SK-N-DZ (cell line): ENCODE measurements around the gene RNF115.
"Not testable (repeated sequence)": the region's sequence is repeated elsewhere in the genome, so short reads cannot be mapped to it uniquely, and the experiment has no call there.

Experiments
- DNase-seq: peaks from one replicate; pipeline ENCODE4 v3.0.0-alpha.2; 2015; ENCODE audit warnings: low spot score

The RNF115 gene

DNA sequence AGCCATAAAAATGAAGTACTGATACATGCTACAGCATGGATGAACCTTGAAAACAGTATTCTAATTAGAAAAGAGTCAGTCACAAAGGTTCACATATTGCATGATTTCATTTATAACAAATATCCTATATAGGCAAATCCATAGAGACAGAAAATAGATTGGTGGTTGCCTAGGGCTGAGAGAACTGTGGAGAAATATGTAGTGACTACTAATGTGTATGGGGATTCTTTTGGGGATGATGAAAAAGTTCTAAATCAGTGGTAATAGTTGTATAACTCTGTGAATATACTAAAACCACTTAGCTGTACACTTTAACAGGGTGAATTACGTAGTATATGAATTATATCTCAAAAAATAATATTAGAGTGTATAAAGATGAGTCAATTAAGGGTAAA is 45.8 kb downstream of the RNF115 start:
- DNase-seq = no peak

DNA sequence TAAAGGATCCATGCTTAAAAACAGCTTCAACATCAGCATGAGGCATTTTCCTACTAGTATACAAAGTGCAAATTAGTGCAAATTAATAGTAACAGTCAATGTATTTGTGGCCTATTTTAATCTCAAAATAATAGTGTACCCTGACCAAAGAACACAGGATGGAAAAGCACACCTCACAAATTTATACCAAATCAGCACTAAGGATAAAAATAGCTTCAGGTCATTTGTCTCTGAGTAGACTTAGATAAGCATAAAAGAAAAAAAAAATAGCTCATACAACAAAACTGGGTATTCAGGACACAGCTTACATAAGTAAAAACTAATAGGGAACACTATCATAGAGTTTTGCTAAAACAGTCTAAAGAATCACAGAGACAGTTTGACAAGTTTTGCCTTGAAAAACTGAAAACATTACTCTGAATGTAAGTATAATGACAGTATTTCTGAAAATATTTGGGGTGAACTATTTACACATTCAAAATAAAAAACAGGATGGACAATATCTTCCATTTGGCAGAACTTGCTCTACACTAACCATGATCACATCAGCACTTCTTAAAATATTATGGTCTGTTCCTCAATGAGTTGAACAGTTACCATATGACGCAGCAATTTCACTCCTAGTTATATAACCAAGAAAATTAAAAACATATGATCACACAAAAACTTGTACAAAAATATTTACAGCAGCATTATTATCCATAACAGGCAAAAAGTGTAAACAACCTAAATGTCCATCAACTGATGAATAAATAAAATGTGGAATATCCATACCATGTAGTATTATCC is 46.3 kb downstream of the RNF115 start:
- DNase-seq = no peak

DNA sequence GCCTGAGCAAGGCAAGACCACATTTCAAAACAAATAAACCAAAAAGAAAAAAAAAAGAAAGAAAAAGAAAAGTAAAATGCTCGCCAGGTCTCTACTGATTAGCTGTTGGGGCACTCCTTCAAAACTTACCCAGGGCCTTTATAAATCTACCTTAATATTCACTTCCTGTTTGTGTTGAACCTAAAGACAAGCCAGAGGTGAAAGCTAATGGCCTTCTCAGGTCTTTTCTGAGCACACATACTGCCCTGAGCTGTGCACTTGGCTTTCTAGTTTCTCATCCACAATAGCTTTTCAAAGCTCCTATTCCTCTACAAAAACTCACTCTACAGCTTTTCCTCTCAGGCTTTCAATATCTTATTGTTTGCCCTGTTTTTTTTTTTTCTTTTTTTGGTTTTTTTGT is 50.5 kb downstream of the RNF115 start:
- DNase-seq = no peak

DNA sequence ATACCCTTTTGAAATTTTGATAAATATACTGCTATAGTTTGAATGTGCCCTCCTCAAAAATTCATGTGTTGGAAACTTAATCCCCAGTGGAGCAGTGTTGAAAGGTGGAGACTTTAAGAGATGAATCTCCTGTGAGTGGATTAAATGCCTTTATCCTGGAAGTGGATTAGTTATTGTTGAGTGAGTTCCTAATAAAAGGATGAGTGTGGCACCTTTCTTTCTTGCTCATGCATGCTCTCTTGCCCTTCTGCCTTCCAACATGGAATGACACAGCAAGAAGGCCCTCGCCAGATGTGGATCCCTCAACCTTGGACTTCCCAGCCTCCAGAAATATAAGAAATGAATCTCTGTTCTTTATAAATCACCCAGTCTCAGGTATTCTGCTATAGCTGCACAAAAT is 52.8 kb downstream of the RNF115 start:
- DNase-seq = no peak

DNA sequence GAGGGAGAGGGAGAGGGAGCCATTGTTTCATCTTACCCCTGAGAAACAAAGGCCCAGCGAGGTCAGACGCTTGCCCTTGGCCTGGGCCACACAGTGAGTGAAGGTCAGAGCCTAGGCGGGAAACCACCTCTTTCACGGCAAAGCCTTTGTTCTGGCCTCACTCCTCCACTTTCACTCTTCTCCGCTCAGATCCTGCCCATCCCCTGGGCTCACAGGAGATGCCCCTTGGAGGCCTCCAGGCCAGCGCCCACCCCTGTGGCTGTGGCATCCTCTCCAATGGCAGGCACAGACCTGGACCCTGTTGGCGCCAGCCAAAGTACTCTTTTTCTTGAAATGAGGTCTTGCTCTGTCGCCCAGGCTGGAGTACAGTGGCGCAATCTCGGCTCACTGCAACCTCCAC is 55.9 kb downstream of the RNF115 start:
- DNase-seq = not testable (repeated sequence)

DNA sequence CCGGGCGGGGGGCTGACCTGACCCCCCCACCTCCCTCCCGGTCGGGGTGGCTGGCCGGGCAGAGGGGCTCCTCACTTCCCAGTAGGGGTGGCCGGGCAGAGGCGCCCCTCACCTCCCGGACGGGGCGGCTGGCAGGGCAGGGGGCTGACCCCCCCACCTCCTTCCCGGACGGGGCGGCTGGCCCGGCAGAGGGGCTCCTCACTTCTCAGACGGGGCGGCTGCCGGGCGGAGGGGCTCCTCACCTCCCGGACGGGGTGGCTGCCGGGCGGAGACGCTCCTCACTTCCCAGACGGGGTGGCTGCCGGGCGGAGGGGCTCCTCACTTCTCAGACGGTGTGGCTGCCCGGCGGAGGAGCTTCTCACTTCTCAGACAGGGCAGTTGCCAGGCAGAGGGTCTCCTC is 57.0 kb downstream of the RNF115 start:
- DNase-seq = not testable (repeated sequence)

DNA sequence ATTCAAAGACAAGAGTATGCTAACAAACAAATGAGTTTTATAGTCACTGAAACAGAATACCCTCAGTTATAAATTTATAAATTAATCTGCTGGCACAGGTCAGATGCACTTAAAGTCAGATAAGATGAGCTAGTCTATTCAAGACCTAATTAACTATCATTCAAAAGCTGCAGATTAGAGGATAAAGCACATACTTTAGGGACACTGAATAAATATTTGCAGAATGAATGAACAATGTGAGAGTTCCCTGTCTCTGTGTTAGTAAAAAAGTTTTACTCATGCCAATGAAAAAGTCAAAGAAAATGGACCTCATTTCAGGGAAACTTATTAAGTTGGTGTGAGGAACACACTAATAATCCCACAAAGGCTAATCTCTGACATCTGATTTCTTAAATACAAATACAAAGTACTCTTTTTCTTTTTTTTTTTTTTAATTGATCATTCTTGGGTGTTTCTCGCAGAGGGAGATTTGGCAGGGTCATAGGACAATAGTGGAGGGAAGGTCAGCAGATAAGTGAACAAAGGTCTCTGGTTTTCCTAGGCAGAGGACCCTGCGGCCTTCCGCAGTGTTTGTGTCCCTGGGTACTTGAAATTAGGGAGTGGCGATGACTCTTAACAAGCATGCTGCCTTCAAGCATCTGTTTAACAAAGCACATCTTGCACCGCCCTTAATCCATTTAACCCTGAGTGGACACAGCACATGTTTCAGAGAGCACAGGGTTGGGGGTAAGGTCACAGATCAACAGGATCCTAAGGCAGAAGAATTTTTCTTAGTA is 58.1 kb downstream of the RNF115 start:
- not testable (repeated sequence) for DNase-seq

DNA sequence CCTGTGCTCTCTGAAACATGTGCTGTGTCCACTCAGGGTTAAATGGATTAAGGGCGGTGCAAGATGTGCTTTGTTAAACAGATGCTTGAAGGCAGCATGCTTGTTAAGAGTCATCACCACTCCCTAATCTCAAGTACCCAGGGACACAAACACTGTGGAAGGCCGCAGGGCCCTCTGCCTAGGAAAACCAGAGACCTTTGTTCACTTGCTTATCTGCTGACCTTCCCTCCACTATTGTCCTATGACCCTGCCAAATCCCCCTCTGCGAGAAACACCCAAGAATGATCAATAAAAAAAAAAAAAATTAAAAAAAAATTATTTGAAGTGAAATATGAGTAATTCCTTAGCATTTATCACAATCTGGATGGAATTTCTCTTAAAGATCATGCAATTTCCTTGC is 58.8 kb downstream of the RNF115 start:
- not testable (repeated sequence) for DNase-seq

DNA sequence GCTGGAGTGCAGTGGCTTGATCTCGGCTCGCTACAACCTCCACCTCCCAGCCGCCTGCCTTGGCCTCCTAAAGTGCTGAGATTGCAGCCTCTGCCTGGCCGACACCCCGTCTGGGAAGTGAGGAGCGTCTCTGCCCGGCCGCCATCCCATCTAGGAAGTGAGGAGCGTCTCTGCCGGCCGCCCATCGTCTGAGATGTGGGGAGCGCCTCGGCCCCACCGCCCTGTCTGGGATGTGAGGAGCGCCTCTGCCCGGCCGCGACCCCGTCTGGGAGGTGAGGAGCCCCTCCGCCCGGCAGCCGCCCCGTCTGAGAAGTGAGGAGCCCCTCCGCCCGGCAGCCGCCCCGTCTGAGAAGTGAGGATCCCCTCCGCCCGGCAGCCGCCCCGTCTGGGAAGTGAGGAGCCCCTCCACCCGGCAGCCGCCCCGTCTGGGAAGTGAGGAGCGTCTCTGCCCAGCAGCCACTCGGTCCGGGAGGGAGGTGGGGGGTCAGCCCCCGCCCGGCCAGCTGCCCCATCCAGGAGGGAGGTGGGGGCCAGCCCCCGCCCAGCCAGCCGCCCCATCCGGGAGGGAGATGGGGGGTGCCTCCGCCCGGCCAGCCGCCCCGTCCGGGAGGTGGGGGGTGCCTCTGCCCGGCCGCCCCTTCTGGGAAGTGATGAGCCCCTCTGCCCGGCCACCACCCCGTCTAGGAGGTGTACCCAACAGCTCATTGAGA is 59.5 kb downstream of the RNF115 start:
- DNase-seq = not testable (repeated sequence)

DNA sequence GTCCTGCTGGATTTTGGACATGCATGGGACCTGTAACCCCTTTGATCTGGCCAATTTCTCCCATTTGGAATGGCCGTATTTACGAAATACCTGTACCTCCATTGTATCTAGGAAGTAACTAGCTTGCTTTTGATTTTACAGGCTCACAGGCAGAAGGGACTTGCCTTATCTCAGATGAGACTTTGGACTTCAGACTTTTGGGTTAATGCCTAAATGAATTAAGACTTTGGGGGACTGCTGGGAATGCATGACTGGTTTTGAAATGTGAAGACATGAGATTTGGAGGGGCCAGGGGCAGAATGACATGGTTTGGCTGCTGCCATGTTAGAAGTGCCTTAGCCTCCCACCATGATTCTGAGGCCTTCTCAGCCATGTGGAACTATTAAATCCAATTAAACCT is 61.9 kb downstream of the RNF115 start:
- not testable (repeated sequence) for DNase-seq

DNA sequence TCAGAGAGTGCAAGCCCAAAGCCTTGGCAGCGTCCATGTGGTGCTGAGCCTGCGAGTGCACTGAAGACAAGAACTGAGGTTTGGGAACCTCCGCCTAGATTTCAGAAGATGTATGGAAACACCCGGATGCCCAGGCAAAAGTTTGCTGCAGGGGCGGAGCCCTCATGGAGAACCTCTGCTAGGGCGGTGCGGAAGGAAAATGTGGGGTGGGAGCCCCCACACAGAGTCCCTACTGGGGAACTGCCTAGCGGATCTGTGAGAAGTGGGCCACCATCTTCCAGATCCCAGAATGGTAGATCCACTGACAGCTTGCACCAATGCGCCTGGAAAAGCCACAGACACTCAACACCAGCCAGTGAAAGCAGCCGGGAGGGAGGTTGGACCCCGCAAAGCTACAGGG is 62.4 kb downstream of the RNF115 start:
- DNase-seq = not testable (repeated sequence)

DNA sequence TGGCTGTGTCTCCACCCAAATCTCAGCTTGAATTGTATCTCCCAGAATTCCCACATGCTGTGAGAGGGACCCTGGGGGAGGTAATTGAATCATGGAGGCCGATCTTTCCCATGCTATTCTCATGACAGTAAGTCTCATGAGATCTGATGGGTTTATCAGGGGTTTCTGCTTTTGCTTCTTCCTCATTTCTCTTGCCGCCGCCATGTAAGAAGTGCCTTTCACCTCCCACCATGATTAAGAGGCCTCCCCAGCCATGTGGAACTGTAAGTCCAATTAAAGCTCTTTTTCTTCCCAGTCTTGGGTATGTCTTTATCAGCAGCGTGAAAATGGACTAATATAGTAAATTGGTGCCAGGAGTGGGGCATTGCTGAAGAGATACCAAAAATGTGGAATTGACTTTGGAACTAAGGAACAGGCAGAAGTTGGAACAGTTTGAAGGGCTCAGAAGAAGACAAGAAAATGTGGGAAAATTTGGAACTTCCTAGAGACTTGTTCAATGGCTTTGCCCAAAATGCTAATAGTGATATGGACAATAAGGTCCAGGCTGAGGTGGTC is 63.4 kb downstream of the RNF115 start:
- not testable (repeated sequence) for DNase-seq

DNA sequence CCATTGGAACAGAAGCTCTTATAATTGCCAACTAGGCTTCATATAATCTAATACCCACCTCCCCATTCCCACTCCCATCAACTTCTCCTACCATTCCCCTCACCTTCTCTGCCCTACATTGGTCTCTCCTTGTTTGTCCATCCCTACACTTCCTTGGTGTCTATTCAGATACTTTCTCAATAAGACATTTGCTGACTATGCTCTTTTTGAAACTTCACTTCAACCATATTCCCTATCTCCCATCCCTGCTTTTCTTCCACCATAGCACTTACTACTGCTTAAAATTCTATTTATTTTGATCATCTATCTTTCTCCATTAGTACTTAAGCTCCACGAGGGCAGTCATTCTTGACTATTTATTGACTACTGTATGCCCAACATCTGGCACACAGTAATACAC is 64.2 kb downstream of the RNF115 start:
- no peak for DNase-seq

DNA sequence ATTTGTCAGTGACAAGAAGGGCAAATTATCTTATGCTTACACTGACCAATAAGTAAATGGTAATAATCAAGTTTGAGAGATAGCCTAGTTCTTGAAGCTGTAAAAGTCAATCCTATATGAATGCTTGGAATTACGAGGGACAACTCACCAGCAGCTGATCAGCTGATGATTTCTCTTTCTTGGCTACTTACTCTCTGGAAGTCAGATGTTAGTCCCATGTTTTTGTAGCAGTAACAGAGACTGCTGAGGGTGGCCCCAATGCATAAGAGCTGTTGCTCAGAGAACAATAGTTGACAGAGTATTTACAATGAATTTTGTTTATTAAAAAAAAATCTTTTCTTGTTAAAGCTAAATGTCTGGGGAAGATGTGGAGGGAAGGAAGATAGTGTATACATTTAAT is 65.3 kb downstream of the RNF115 start:
- DNase-seq = no peak

DNA sequence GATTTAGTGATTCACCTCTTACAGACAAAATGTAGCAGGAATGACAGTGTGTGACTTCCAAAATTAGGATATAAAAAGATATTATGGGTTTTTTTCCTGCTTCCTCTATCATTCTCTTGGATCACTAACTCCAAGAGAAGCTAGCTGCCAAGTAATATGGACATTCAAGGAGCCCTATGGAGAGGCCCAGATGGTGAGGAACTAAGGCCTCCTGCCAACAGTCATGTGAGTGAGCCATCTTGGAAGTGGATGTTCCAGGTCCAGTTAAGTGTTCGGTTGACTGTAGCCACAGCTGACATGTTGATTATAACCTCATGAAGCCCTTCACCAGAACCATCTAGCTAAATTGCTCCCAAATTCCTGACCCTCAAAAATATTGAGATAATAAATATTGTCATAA is 65.8 kb downstream of the RNF115 start:
- DNase-seq = no peak

DNA sequence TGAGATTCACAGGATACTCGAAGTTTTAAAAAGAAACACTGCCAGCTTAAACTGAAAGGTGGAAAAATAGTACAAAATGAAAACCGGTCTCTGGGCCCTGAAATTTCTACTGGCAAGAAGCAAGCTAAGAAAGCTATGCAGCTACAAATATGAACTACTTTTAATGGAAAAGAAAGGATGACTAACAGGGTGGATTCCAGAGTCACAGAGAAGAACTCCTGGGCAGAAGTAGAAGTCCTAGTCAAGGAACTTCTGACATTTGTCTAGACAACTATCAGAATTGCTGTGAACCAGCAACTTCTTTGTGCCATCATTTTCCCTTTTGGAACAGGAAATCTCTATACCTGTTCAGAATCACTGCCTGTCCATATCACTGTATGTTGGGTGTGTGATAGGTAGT is 66.5 kb downstream of the RNF115 start:
- DNase-seq = no peak

DNA sequence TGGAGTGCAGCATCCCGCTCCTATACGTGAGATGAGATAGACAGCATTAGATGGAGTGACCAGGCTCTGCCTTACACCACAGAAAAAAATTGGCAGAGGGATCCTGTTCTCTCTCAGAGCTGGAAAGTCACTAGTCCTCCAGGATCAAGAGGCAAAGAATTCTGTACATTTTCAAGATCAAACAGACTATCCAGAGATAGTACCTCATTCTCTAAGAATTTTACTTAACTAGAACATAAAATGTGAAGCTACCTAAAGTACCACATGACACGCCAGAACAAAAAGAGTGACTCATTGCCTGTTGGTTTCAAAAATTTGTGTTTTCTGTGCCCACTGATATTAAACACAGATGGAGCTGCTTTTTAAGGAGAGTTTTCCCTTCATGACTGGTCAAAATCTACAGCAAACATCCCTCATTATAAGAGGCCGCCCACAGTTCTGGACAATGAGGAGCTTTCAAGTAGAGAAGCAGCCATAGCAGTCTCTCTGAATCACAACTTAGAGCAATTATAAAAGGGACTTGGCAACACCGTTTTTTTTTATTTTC is 72.3 kb downstream of the RNF115 start:
- DNase-seq = no peak

DNA sequence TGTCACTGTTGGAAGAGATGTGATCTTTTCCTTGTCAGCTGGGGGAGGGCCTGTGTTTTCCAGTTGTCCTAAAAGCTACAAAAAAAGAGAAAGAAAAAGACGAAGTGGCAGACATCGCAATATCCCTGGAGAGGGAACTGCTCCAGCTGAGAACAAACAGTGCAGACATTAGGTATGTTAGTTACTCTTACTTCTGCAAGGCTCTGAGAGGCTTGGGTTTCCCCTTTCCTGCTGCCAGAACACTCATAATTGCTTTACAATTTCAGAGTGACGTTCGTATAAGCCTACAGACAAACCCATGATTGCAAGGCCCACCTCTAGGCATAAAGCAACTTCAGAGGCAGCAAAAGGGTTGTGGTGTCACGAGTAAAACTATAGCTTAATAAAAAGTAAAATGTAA is 73.5 kb downstream of the RNF115 start:
- DNase-seq = no peak

DNA sequence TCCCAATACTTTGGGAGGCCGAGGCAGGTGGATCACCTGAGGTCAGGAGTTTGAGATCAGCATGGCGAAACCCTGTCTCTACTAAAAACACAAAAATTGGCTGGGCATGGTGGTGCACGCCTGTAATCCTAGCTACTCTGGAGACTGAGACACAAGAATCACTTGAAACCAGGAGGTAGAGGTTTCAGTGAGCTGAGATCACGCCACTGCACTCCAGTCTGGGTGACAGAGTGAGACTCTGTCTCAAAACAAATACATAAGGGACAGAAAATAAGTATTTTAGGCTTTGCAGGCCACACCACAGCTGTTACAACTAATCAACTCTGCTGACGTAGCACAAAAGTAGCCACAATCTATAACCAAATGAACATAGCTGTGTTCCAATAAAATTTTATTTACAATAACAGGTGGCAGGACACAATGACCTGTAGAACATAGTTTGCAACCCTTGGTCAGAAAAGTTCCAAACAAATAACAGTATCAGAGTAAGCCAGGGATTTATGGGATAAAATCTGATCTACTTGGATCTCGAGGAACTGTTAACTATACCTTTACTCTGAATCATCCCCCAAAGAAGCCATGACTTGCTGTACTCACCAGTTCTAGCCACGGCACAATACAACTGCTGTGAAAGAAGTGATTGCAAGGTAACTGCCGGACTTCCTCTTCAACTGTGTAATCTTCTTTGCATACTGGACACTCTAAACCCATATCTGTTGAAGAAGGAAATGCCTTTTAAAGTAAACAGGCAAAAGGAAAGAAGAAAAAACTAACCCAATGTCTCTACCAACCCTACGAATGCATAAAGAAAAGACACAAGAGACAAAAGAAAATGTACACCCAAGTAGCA is 76.3 kb downstream of the RNF115 start:
- DNase-seq = no peak

DNA sequence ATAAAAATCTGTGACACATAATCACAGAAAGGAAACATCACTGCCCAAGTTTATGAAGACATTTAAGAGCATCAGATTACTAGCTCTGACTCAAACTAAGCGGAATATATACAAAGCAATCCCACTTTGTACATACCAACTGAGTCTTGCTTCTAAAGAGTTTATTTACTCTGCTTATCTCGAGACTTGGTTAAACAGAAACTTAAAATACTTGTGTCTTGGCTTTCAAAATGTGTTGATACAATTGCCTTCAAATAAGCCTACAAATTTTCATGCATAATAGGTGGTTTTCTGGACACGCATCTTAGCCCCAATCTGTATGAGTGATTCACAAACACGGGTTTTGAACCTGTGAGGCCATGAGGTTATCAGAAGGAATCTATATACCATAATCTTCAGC is 83.6 kb downstream of the RNF115 start:
- DNase-seq = no peak

DNA sequence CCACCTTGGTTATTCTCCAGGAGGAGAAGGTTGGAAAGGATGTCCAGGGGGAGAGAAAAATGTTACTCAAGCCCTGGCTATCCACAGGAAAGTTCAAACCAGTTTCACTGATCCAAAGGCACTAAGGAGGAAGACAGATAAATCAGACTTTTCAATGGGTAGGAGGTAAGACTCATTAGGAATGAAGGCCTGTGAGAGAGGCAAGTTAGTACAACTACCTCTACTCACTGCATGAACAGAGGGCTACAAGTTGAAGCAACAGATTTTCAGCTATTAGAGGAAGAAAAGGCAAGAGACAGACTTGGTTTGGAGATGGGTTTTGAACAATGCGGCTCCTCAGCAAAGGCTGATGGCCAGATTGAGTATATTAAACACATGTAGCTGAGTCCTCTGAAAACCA is 87.7 kb downstream of the RNF115 start:
- DNase-seq = no peak
